ENCODE data around the gene HIRA. TPM values are rescaled to one million over a fixed set of nuclear protein-coding genes. Genes with fewer than 3 reads are reported as not detected.

HIRA gene
- total and polyA plus RNA-seq, 2 of the 8 experiments (the other 6 are each of a cell fraction or from before 2014, with no cell fraction given) = 34.9 to 67.2 TPM

GRCh38 chr22:19287076-19287707 is 144.3 kb downstream of the HIRA start:
- CTCF ChIA-PET (ENCODE audit: partially characterized antibody) = interaction anchor here (0.6 to 3.5 kb wide), 7 partner anchors 9 to 143 kb away, joined by 3 to 11 read pairs (median 3); partner anchors contain the start of gene ESS2
- no peak for DNase-seq (ENCODE audit: low read depth in 1 of 2, low spot score in 2 of 2)
- TF ChIP-seq RFX5 (IDR thresholded peaks at IDR 0.05; ENCODE audit: borderline replicate concordance, low read depth, low read length) (no peak), RNF2 (IDR thresholded peaks at IDR 0.05; ENCODE audit: borderline replicate concordance, low read depth, low read length, missing control alignments, poor library complexity, severe bottlenecking) (no peak), E2F6 (IDR thresholded peaks at IDR 0.05) (peak; percentile 69), MAX (IDR thresholded peaks at IDR 0.05) (peak; percentile 93), PHF8 (conservative IDR thresholded peaks at IDR 0.05; ENCODE audit: low read depth, low read length) (no peak), POLR2AphosphoS5 (IDR thresholded peaks at IDR 0.05; ENCODE audit: low read depth, low read length) (no peak), USF2 (IDR thresholded peaks at IDR 0.05; ENCODE audit: low read length) (0 out of 2 replicates have a peak, but pooled peaks have one; percentile 21), JUN (IDR thresholded peaks at IDR 0.05; ENCODE audit: low read depth, low read length) (no peak), MAFK (IDR thresholded peaks at IDR 0.05; ENCODE audit: low read depth, low read length) (no peak), CHD1 (IDR thresholded peaks at IDR 0.05; ENCODE audit: low read depth, low read length) (no peak)

More at GRCh38 chr22:19287076-19287707, 144.3 kb downstream of the HIRA start:
- Histone ChIP-seq H2BK12ac (ENCODE audit: low read depth, low read length) (peak overlapping the region; percentile 97), H3K4ac (replicated peaks; ENCODE audit: insufficient read length, low read depth, low read length) (no peak overlapping the region), H2BK15ac (ENCODE audit: low read length) (no peak overlapping the region), H4K20me1 (replicated peaks in 1 of 2; ENCODE audit: control insufficient read depth in 1 of 2, insufficient read depth in 2 of 2, low read length in 2 of 2) (no peaks in the 10 kb centered on the region), H2BK120ac (replicated peaks; ENCODE audit: low read depth, low read length) (no peak overlapping the region), H4K8ac (ENCODE audit: extremely low read depth, insufficient read depth, low read length) (no peak overlapping the region), H3K9ac (replicated peaks in 1 of 4; ENCODE audit: extremely low read depth in 1 of 4, low read depth in 3 of 4, low read length in 3 of 4) (no peak overlapping the region), H3K4me1 (replicated peaks in 1 of 4; ENCODE audit: control insufficient read depth in 3 of 4, insufficient read depth in 4 of 4, low read length in 3 of 4) (peaks cover 10 to 27% (median 22%) of the 10 kb centered on the region in 4 experiments), H3K4me3 (ENCODE audit: extremely low read depth in 1 of 4, insufficient read depth in 2 of 4, low read depth in 3 of 4, low read length in 4 of 4) (no peak overlapping the region; a peak in 1 of 8 replicates), H3K79me1 (ENCODE audit: low read depth, low read length) (peaks cover 4% of the 10 kb centered on the region; the same call in 1 of the 2 replicates), H4K5ac (ENCODE audit: insufficient read length, low read depth, low read length) (no peak overlapping the region), H3K14ac (ENCODE audit: insufficient read length) (no peak overlapping the region), H3K36me3 (ENCODE audit: control insufficient read depth in 2 of 4, insufficient read depth in 4 of 4, low read length in 3 of 4) (no peaks in the 10 kb centered on the region), H3K56ac (replicated peaks; ENCODE audit: insufficient read length, low read depth, low read length) (no peak overlapping the region), H3K27ac (ENCODE audit: low read depth, low read length) (no peak overlapping the region), H3K4me2 (ENCODE audit: insufficient read depth in 1 of 2, low read depth in 2 of 2, low read length in 2 of 2) (peak overlapping the region; percentile 23 to 64; a peak in 3 of 4 replicates), H2AFZ (ENCODE audit: low read length) (no peak overlapping the region), H2BK20ac (ENCODE audit: low read length) (no peak overlapping the region), H4K91ac (replicated peaks; ENCODE audit: insufficient read length, low read length) (no peak overlapping the region), H2BK5ac (ENCODE audit: low read depth, low read length) (peak overlapping the region; percentile 72), H3K79me2 (ENCODE audit: control insufficient read depth in 1 of 2, insufficient read depth in 2 of 2, low read length in 2 of 2) (peaks cover 3 to 9% of the 10 kb centered on the region in 2 experiments; a peak in 2 of 4 replicates), H3K23ac (ENCODE audit: insufficient read length) (no peak overlapping the region), H3K27me3 (replicated peaks in 1 of 4; ENCODE audit: control insufficient read depth in 3 of 4, extremely low read depth in 1 of 4, insufficient read depth in 3 of 4, low read length in 3 of 4) (peaks cover 0 to 5% (median 2%) of the 10 kb centered on the region in 4 experiments; a peak in 3 of 7 replicates), H3K9me3 (ENCODE audit: insufficient read depth in 2 of 2, low read depth in 1 of 2, low read length in 1 of 2) (no peaks in the 10 kb centered on the region), H3K18ac (ENCODE audit: extremely low read depth, low read length) (no peak overlapping the region), H2AK5ac (ENCODE audit: low read depth, low read length) (peak overlapping the region; percentile 85; the same call in 1 of the 2 replicates), H3K23me2 (ENCODE audit: low read depth, low read length) (peaks cover 11% of the 10 kb centered on the region)
- peak; percentile 48 for FAIRE-seq
- POLR2A ChIA-PET (ENCODE audit: partially characterized antibody) = interaction anchor here (1.2 to 1.7 kb wide), 4 partner anchors 9 to 138 kb away, joined by 4 to 6 read pairs (median 4); no protein-coding TSS in a partner anchor
- WGBS, 2 experiments (ENCODE audit: extremely low coverage in 1 of 2, insufficient coverage in 1 of 2, insufficient read length in 1 of 2, insufficient replicate concordance in 2 of 2, low coverage in 1 of 2, low lambda C conversion rate in 2 of 2, missing lambda C conversion rate in 1 of 2) = 47% methylated on average over 5 of the region's 5 CpGs; no CpG with 5 or more reads in 1 of the 2 experiments
